ENCODE results near the gene GAREM1. TPM values are rescaled to one million over a fixed set of nuclear protein-coding genes. Genes with fewer than 3 reads are reported as not detected.

The GAREM1 gene
- total and polyA plus RNA-seq, 2 of the 8 experiments (the other 6 are each of a cell fraction or from before 2014, with no cell fraction given): 3.6 to 9.2 TPM

DNA sequence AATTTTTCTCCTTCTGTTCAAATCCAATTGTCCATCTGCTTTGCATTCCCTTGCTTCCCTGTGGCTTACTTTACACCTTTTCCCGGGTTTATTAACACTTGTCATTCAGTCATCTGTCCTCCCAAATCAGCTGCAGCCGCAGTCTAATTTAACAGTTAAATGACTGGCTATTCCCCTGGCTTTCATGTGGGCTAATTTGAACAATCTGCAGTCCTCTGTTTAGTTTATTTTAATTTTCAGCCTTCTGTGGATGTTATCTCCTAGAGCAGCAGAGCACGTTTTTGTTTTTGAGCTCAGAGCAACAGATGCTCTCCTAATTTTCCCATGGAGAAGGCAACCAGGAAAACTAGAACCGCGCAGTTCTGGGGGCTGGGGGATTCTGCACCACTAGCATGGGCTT is 225.8 kb downstream of the GAREM1 start (continued):
- no peak for TF ChIP-seq CREB1 (IDR thresholded peaks at IDR 0.05)

All from H1 (cell line).